PFSK-1 (cell line): ENCODE results near the gene BANF2.

Source experiments
- POLR2AphosphoS5 ChIP-seq: IDR thresholded peaks from 2 replicates; pipeline ENCODE4 v1.6.1; 2012; ENCODE audit warnings: low read depth, mild to moderate bottlenecking, control low read depth, low read length, moderate library complexity
- REST ChIP-seq, 2 experiments: IDR thresholded peaks; 2 replicates each; pipeline versions ENCODE4 v1.6.1 to v1.8.0; 2011 to 2012; ENCODE audit warnings: low read depth in 2 of 2, low read length in 2 of 2, control low read depth in 1 of 2, inconsistent platforms in 1 of 2, mild to moderate bottlenecking in 1 of 2, moderate library complexity in 1 of 2; ENCODE audit not compliant: insufficient read depth in 1 of 2
- SIN3A ChIP-seq: IDR thresholded peaks from 2 replicates; pipeline ENCODE4 v1.6.1; 2012; ENCODE audit warnings: mild to moderate bottlenecking, low read length, moderate library complexity, borderline replicate concordance; ENCODE audit not compliant: insufficient read depth
- TAF1 ChIP-seq: IDR thresholded peaks from 2 replicates; pipeline ENCODE4 v1.6.1; 2012; ENCODE audit warnings: low read length, control low read depth, borderline replicate concordance; ENCODE audit not compliant: insufficient read depth

GRCh38 chr20:17765017-17765416 lies 65.3 kb downstream of the BANF2 start:
- TF ChIP-seq POLR2AphosphoS5: no peak
- TF ChIP-seq TAF1: no peak
- no peak for TF ChIP-seq REST (IDR thresholded peaks at IDR 0.05; ENCODE audit: insufficient read depth in 1 of 2, low read depth in 2 of 2, low read length in 2 of 2)
- TF ChIP-seq SIN3A: no peak
